Caco-2 (cell line): ENCODE measurements around the gene YKT6. TPM values are rescaled to one million over a fixed set of nuclear protein-coding genes. Genes with fewer than 3 reads are reported as not detected.

ENCODE experiments used
- BruUV-seq: library from RNA; stranded (reverse); fragments of 400-500 nt; replicated peaks from 2 replicates; lab custom pipeline; 2021; lab: Mats Ljungman, UMichigan
- CTCF ChIA-PET: fragments of 300-600 bp; sonication (Branson Sonifier 250); formaldehyde crosslinking; loops from one replicate; lab custom pipeline; 2022; ENCODE audit warnings: antibody characterized with exemption; lab: Charles Lee
- POLR2A ChIA-PET: fragments of 300-600 bp; sonication (Branson Sonifier 250); formaldehyde crosslinking; loops from one replicate; lab custom pipeline; 2022; ENCODE audit warnings: antibody characterized with exemption; lab: Charles Lee
- DNase-seq, 2 experiments: peaks; one replicate each; pipeline versions ENCODE4 v3.0.0 to v3.0.0-alpha.2; 2020 to 2022
- H3K27me3 ChIP-seq: replicated peaks from 2 replicates; pipeline ENCODE4 v1.6.0; 2011; ENCODE audit warnings: low read length; ENCODE audit not compliant: control insufficient read depth, insufficient read depth
- H3K36me3 ChIP-seq: 2 replicates; pipeline ENCODE4 v1.5.1; 2011; ENCODE audit warnings: low read length; ENCODE audit not compliant: control insufficient read depth, insufficient read depth
- H3K4me1 ChIP-seq: fragments of 250-450 bp; sonication (Bioruptor Pico); 2 replicates; pipeline ENCODE4 v1.5.1; 2020; ENCODE audit warnings: mild to moderate bottlenecking
- H3K4me3 ChIP-seq: 2 replicates; pipeline ENCODE4 v1.5.1; 2011; ENCODE audit warnings: low read depth, mild to moderate bottlenecking, control low read depth, low read length
- H3K9me3 ChIP-seq: fragments of 250-450 bp; sonication (Bioruptor Pico); 2 replicates; pipeline ENCODE4 v1.5.1; 2020; ENCODE audit warnings: mild to moderate bottlenecking, moderate library complexity
- H3K27ac Mint-ChIP-seq: one replicate; pipeline ENCODE4 v1.8.0; 2022; ENCODE audit warnings: mixed read lengths; ENCODE audit not compliant: unreplicated experiment
- H3K27me3 Mint-ChIP-seq: one replicate; pipeline ENCODE4 v1.8.0; 2022; ENCODE audit warnings: mixed read lengths; ENCODE audit not compliant: insufficient read depth, unreplicated experiment
- H3K36me3 Mint-ChIP-seq: one replicate; pipeline ENCODE4 v1.8.0; 2022; ENCODE audit warnings: mild to moderate bottlenecking, mixed read lengths; ENCODE audit not compliant: insufficient read depth, unreplicated experiment
- H3K4me1 Mint-ChIP-seq: one replicate; pipeline ENCODE4 v1.8.0; 2022; ENCODE audit warnings: low read depth, mixed read lengths; ENCODE audit not compliant: unreplicated experiment
- H3K4me3 Mint-ChIP-seq: one replicate; pipeline ENCODE4 v1.8.0; 2022; ENCODE audit warnings: mild to moderate bottlenecking, moderate library complexity, mixed read lengths; ENCODE audit not compliant: unreplicated experiment
- H3K9me3 Mint-ChIP-seq: one replicate; pipeline ENCODE4 v1.8.0; 2022; ENCODE audit warnings: mixed read lengths; ENCODE audit not compliant: unreplicated experiment
- CTCF ChIP-seq, 2 experiments: fragments of 200-600 bp in 1 of 2; IDR thresholded peaks; 1 replicate in 1 of 2; 2 replicates in 1 of 2; pipeline versions ENCODE4 v1.5.1 to v1.8.0; 2011 to 2022; ENCODE audit warnings: antibody characterized with exemption in 1 of 2, control low read depth in 1 of 2, inconsistent platforms in 1 of 2, low read depth in 1 of 2, low read length in 1 of 2, mild to moderate bottlenecking in 1 of 2, moderate library complexity in 1 of 2; ENCODE audit not compliant: insufficient read depth in 1 of 2, severe bottlenecking in 1 of 2, unreplicated experiment in 1 of 2
- intact Hi-C: fragments of 100-400 bp; cut with micrococcal nuclease; formaldehyde crosslinking; loops from one replicate; pipeline ENCODE4 v1.10.0; 2022; ENCODE audit not compliant: unreplicated experiment
- total RNA-seq: library from RNA; stranded (reverse); gene quantifications from 2 replicates; pipeline ENCODE4 v1.2.3, GENCODE V29; 2022

Gene YKT6
- total RNA-seq, 1 experiment from 2014 or later = 123 TPM

DNA sequence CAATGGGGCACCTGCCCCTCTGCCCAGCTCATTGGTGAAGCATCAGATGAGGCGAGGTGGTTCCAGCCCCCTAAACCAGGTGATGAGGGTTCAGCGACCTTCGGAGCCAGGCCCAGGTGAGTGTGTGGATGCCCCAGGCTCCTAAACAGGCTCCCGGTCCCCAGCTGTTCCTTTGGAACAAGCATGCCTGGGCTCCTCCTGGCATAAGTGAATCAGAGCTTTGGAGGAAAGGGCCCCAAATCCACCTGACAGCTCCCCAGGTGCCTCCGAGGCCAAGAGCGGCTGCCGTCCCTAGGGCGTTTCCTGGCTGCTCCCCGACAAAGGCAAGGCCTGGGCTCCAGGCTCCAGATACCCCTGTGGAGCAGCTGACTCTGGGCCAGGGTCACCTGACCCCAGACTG lies 61.3 kb downstream of the YKT6 start:
- TF ChIP-seq CTCF (IDR thresholded peaks at IDR 0.05; ENCODE audit: insufficient read depth in 1 of 2, low read depth in 1 of 2, low read length in 1 of 2, severe bottlenecking in 1 of 2, unreplicated experiment in 1 of 2) = no peak
- BruUV-seq = no TSS peak
- Mint-ChIP-seq H3K9me3 (no peaks in the 10 kb centered on the region), H3K27me3 (peaks cover 12% of the 10 kb centered on the region), H3K36me3 (no peaks in the 10 kb centered on the region), H3K4me3 (no peak overlapping the region), H3K4me1 (no peaks in the 10 kb centered on the region), H3K27ac (no peak overlapping the region)
- H3K36me3 ChIP-seq = no peaks in the 10 kb centered on the region
- ChIA-PET CTCF (no interaction called here), POLR2A (no interaction called here)
- no peaks in the 10 kb centered on the region; the same call in none of the 2 replicates for H3K27me3 ChIP-seq
- intact Hi-C loops = no loop called here
- DNase-seq = no peak
- peaks cover 9% of the 10 kb centered on the region; the same call in 1 of the 2 replicates for H3K4me1 ChIP-seq
- H3K9me3 ChIP-seq = no peaks in the 10 kb centered on the region
- H3K4me3 ChIP-seq = no peak overlapping the region

DNA sequence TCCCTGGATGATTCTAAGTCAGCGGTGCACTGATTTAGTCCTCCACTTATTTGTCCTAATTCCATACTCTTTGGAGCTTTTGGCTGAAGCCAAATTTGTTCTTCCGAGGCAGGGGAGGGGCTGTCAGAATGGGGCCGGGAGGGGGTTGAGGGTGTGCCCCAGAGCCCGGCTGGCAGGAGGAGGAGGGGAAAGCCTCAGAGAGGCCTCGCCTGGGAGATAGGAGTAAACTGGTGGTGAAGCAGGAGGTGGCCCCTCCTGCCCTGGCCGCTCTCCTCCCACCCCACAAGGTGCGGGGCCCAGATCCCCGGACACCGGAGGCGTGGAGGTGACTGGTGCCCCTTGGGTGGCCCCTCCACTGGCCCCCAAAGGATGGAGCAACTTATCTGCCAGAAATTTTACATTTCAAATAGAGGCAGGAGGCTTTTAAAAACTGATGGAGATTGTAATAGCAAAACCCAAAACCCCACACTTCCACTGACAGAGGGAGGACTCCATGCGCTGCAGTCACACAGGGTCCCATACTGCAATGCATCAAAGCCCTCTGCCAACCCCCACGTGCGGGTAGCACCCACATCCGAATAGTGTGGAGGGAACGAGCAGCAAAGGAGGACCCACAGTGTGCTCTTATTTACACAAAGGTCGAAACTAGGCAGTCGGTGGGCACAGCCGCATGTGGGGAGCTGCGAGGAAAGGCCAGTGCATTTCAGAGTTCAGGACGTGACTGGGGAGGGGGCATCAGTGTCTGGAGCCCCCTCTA lies 62.7 kb downstream of the YKT6 start:
- TF ChIP-seq CTCF (IDR thresholded peaks at IDR 0.05; ENCODE audit: insufficient read depth in 1 of 2, low read depth in 1 of 2, low read length in 1 of 2, severe bottlenecking in 1 of 2, unreplicated experiment in 1 of 2) = no peak
- Mint-ChIP-seq H3K4me3 (no peak overlapping the region), H3K36me3 (no peaks in the 10 kb centered on the region), H3K27ac (no peak overlapping the region), H3K27me3 (peaks cover 17% of the 10 kb centered on the region), H3K4me1 (no peaks in the 10 kb centered on the region), H3K9me3 (no peaks in the 10 kb centered on the region)
- Histone ChIP-seq H3K36me3 (no peaks in the 10 kb centered on the region), H3K27me3 (no peaks in the 10 kb centered on the region; the same call in none of the 2 replicates), H3K4me3 (no peak overlapping the region), H3K9me3 (no peaks in the 10 kb centered on the region), H3K4me1 (no peaks in the 10 kb centered on the region)
- no peak for DNase-seq
- ChIA-PET POLR2A (no interaction called here), CTCF (no interaction called here)
- BruUV-seq = no TSS peak
- intact Hi-C loops = no loop called here

Other genes with a start within 250 kb of the YKT6 start
- gene SPDYE1, start 203.1 kb upstream of the YKT6 start, total RNA-seq = not detected in 2 replicates
- gene DBNL, start 156.3 kb upstream of the YKT6 start, total RNA-seq = 83.2 and 85.5 TPM in 2 replicates
- not detected in 2 replicates for gene PGAM2, start 135.4 kb upstream of the YKT6 start, total RNA-seq
- 18.3 and 19.5 TPM in 2 replicates for gene POLM, start 118.4 kb upstream of the YKT6 start, total RNA-seq
- 0.54 TPM in 1 of 2 replicates, not detected in the other for gene AEBP1, start 96.6 kb upstream of the YKT6 start, total RNA-seq
- gene POLD2, start 77.4 kb upstream of the YKT6 start, total RNA-seq = 130 and 140 TPM in 2 replicates
- gene MYL7, start 59.6 kb upstream of the YKT6 start, total RNA-seq = 16.2 and 22.4 TPM in 2 replicates
- gene GCK, start 11.5 kb upstream of the YKT6 start, total RNA-seq = not detected in 2 replicates
- not detected in 2 replicates for gene CAMK2B, start 124.6 kb downstream of the YKT6 start, total RNA-seq